Measurements from ENCODE around the gene CHST3.

- no peak for TF ChIP-seq CTCF (IDR thresholded peaks at IDR 0.05; ENCODE audit: insufficient read depth, low read length, poor library complexity, severe bottlenecking)
- TF ChIP-seq EZH2phosphoT487 (conservative IDR thresholded peaks at IDR 0.05; ENCODE audit: low read length) = no peak
Measured at GRCh38 chr10:71946700-71947099, 17.5 kb upstream of the CHST3 start.
